ENCODE results near the gene SYNE2.

Gene SYNE2

DNA sequence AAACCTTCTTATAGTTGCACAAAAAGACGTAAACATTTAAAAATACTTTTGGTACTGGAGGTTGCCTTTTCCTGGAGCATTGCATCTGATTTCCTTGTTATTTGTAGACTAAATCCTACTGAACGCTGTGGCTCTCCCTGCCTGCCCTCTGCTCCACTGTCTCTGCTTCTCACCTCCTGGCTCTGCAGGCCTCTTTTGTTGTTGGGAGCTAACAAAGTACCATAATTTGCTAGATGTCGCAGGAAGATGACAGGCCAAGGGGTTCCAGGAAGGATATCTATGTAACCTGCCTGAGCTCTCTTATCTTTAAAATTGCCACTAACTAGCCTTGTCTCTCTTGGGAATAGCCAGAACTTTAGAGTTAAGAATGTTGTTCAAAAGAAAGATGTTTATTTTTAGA is 21.4 kb downstream of the SYNE2 start:
- TF ChIP-seq, protein P1, sequence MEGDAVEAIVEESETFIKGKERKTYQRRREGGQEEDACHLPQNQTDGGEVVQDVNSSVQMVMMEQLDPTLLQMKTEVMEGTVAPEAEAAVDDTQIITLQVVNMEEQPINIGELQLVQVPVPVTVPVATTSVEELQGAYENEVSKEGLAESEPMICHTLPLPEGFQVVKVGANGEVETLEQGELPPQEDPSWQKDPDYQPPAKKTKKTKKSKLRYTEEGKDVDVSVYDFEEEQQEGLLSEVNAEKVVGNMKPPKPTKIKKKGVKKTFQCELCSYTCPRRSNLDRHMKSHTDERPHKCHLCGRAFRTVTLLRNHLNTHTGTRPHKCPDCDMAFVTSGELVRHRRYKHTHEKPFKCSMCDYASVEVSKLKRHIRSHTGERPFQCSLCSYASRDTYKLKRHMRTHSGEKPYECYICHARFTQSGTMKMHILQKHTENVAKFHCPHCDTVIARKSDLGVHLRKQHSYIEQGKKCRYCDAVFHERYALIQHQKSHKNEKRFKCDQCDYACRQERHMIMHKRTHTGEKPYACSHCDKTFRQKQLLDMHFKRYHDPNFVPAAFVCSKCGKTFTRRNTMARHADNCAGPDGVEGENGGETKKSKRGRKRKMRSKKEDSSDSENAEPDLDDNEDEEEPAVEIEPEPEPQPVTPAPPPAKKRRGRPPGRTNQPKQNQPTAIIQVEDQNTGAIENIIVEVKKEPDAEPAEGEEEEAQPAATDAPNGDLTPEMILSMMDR (IDR thresholded peaks at IDR 0.05; ENCODE audit: insufficient read depth, low read length): no peak
- no peak for TF ChIP-seq POLR2AphosphoS5 (IDR thresholded peaks at IDR 0.05; ENCODE audit: low read depth)
- no peak for TF ChIP-seq GABPA (IDR thresholded peaks at IDR 0.05; ENCODE audit: low read depth)
- TF ChIP-seq, protein P2, sequence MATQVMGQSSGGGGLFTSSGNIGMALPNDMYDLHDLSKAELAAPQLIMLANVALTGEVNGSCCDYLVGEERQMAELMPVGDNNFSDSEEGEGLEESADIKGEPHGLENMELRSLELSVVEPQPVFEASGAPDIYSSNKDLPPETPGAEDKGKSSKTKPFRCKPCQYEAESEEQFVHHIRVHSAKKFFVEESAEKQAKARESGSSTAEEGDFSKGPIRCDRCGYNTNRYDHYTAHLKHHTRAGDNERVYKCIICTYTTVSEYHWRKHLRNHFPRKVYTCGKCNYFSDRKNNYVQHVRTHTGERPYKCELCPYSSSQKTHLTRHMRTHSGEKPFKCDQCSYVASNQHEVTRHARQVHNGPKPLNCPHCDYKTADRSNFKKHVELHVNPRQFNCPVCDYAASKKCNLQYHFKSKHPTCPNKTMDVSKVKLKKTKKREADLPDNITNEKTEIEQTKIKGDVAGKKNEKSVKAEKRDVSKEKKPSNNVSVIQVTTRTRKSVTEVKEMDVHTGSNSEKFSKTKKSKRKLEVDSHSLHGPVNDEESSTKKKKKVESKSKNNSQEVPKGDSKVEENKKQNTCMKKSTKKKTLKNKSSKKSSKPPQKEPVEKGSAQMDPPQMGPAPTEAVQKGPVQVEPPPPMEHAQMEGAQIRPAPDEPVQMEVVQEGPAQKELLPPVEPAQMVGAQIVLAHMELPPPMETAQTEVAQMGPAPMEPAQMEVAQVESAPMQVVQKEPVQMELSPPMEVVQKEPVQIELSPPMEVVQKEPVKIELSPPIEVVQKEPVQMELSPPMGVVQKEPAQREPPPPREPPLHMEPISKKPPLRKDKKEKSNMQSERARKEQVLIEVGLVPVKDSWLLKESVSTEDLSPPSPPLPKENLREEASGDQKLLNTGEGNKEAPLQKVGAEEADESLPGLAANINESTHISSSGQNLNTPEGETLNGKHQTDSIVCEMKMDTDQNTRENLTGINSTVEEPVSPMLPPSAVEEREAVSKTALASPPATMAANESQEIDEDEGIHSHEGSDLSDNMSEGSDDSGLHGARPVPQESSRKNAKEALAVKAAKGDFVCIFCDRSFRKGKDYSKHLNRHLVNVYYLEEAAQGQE (IDR thresholded peaks at IDR 0.05; ENCODE audit: insufficient replicate concordance, low read depth): no peak
- TF ChIP-seq SPI1 (IDR thresholded peaks at IDR 0.05; ENCODE audit: borderline replicate concordance, low read depth): no peak

DNA sequence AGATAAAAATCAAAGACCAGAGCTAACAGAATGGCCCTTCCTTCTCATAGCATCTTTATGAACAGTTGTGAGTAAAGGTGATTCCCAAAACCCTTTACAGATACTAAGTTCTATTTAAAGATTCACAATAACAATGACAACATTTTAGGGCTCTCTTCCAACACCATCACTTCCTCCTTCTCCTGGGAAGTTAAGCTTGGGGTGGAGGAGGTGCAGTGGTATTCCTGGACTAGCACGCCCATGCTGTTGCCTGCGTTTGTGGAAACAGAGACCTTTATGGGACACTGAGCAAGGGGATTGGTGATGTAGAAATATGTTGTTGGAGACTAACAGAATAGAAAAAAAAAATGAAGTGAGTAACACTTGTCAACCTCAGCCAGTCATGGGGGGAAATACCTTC is 22.5 kb downstream of the SYNE2 start:
- TF ChIP-seq GABPA (IDR thresholded peaks at IDR 0.05; ENCODE audit: low read depth) (no peak), SPI1 (IDR thresholded peaks at IDR 0.05; ENCODE audit: borderline replicate concordance, low read depth) (no peak)
- TF ChIP-seq, protein P1 (IDR thresholded peaks at IDR 0.05; ENCODE audit: insufficient read depth, low read length): no peak
- no peak overlapping the region for H3K4me3 ChIP-seq (replicated peaks; ENCODE audit: insufficient read depth, low read length)
- no peak overlapping the region for H3K27ac ChIP-seq (replicated peaks)
- no peak for DNase-seq (ENCODE audit: low read depth in 1 of 2, low spot score in 1 of 2)
- no peaks in the 10 kb centered on the region for H3K27me3 ChIP-seq (ENCODE audit: insufficient read depth, poor library complexity, severe bottlenecking)

More for the DNA sequence above, 21.4 kb downstream of the SYNE2 start:
- H3K4me3 ChIP-seq (replicated peaks; ENCODE audit: insufficient read depth, low read length): no peak overlapping the region
- H3K27ac ChIP-seq (replicated peaks): no peak overlapping the region
- no peak for DNase-seq (ENCODE audit: low read depth in 1 of 2, low spot score in 1 of 2)
- H3K27me3 ChIP-seq (ENCODE audit: insufficient read depth, poor library complexity, severe bottlenecking): no peaks in the 10 kb centered on the region

DNA sequence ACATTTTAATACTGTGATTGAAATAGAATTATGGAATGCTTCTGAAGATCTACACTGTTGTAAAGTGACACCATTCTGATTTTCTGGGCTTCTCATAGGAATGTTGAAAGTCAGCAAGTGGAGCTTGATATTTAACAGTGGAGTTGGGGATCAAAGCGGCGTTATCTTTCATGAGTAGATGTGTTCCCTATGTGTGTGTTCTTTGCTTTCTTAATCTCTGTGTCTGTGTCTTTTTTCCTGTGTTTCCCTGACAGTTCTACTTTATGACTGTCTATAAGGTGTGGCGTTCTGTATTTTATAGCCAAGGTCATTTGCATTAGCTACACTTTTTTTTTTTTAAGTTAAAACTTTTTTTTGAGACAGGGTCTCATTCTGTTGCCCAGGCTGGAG is 24.7 kb downstream of the SYNE2 start:
- no peak overlapping the region for H3K4me3 ChIP-seq (replicated peaks; ENCODE audit: insufficient read depth, low read length)
- no peak overlapping the region for H3K27ac ChIP-seq (replicated peaks)
- DNase-seq (ENCODE audit: low read depth in 1 of 2, low spot score in 1 of 2): no peak
- H3K27me3 ChIP-seq (ENCODE audit: insufficient read depth, poor library complexity, severe bottlenecking): no peaks in the 10 kb centered on the region
- TF ChIP-seq, protein P2 (IDR thresholded peaks at IDR 0.05; ENCODE audit: insufficient replicate concordance, low read depth): no peak
- TF ChIP-seq, protein P1 (IDR thresholded peaks at IDR 0.05; ENCODE audit: insufficient read depth, low read length): no peak
- TF ChIP-seq SPI1 (IDR thresholded peaks at IDR 0.05; ENCODE audit: borderline replicate concordance, low read depth): no peak
- no peak for TF ChIP-seq POLR2AphosphoS5 (IDR thresholded peaks at IDR 0.05; ENCODE audit: low read depth)
- no peak for TF ChIP-seq GABPA (IDR thresholded peaks at IDR 0.05; ENCODE audit: low read depth)

DNA sequence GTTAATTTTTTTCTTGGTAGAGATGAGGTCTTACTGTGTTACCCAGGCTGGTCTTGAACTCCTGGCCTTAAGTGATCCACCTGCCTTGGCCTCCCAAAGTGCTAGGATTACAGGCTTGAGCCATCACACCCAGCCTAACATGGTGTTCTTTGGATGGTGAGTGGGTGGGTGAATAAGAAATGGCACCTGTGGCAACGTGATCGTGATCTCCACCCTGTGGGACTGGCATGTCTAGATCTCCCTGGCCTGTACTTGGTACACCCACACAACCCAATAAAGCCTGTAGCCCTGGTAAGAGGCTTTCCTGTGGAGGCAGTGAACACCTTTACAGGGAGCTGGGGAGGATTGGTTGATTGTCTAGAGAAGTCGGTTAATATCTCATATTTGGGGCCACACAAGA is 25.2 kb downstream of the SYNE2 start:
- Histone ChIP-seq H3K4me3 (replicated peaks; ENCODE audit: insufficient read depth, low read length) (no peak overlapping the region), H3K27ac (replicated peaks) (no peak overlapping the region), H3K27me3 (ENCODE audit: insufficient read depth, poor library complexity, severe bottlenecking) (no peaks in the 10 kb centered on the region)
- DNase-seq (ENCODE audit: low read depth in 1 of 2, low spot score in 1 of 2): no peak
- TF ChIP-seq SPI1 (IDR thresholded peaks at IDR 0.05; ENCODE audit: borderline replicate concordance, low read depth) (no peak), POLR2AphosphoS5 (IDR thresholded peaks at IDR 0.05; ENCODE audit: low read depth) (no peak)

Measured in HL-60 (cell line).